ENCODE results near the gene ZFAND4. TPM values are rescaled to one million over a fixed set of nuclear protein-coding genes. Genes with fewer than 3 reads are reported as not detected.
"Not testable (repeated sequence)": the region's sequence is repeated elsewhere in the genome, so short reads cannot be mapped to it uniquely, and the experiment has no call there.

Gene ZFAND4
- total RNA-seq, 1 donor from 2014 or later: 19.7 TPM

- intact Hi-C loops (cut with micrococcal nuclease): no loop called here
Observed at GRCh38 chr10:45592432-45592831, 80.1 kb downstream of the ZFAND4 start.

GRCh38 chr10:45591280-45591679 is 81.3 kb downstream of the ZFAND4 start:
- intact Hi-C loops (cut with micrococcal nuclease): no loop called here

- intact Hi-C loops (cut with micrococcal nuclease): no loop called here
Observed at GRCh38 chr10:45589868-45590267, 82.7 kb downstream of the ZFAND4 start.

- intact Hi-C loops (cut with micrococcal nuclease): no loop called here
Observed at GRCh38 chr10:45589009-45589408, 83.6 kb downstream of the ZFAND4 start.

- intact Hi-C loops (cut with micrococcal nuclease): no loop called here
Observed at GRCh38 chr10:45586028-45586824, 86.3 kb downstream of the ZFAND4 start.

- intact Hi-C loops (cut with micrococcal nuclease): no loop called here
Observed at GRCh38 chr10:45585131-45585530, 87.4 kb downstream of the ZFAND4 start.

- intact Hi-C loops (cut with micrococcal nuclease): no loop called here
Observed at GRCh38 chr10:45582386-45582781, 90.2 kb downstream of the ZFAND4 start.

GRCh38 chr10:45581582-45582385 is 90.8 kb downstream of the ZFAND4 start:
- intact Hi-C loops (cut with micrococcal nuclease): loop anchor here (1.0 kb wide), 1 partner anchor 13 kb away; no protein-coding TSS in a partner anchor

- intact Hi-C loops (cut with micrococcal nuclease): loop anchor here (1.0 kb wide), 1 partner anchor 13 kb away; no protein-coding TSS in a partner anchor
Observed at GRCh38 chr10:45581216-45581549, 91.4 kb downstream of the ZFAND4 start.

GRCh38 chr10:45580371-45581215 is 92.0 kb downstream of the ZFAND4 start:
- intact Hi-C loops (cut with micrococcal nuclease): loop anchor here (1.0 kb wide), 3 partner anchors 14 to 115 kb away; partner anchors contain the start of gene ZFAND4

- intact Hi-C loops (cut with micrococcal nuclease): no loop called here
Observed at GRCh38 chr10:45578384-45578971, 94.1 kb downstream of the ZFAND4 start.

- intact Hi-C loops (cut with micrococcal nuclease): no loop called here
Observed at GRCh38 chr10:45575966-45576597, 96.5 kb downstream of the ZFAND4 start.

GRCh38 chr10:45575032-45575761 is 97.4 kb downstream of the ZFAND4 start:
- intact Hi-C loops (cut with micrococcal nuclease): not testable (repeated sequence)

GRCh38 chr10:45569471-45569870 is 103.1 kb downstream of the ZFAND4 start:
- intact Hi-C loops (cut with micrococcal nuclease): no loop called here

- intact Hi-C loops (cut with micrococcal nuclease): no loop called here
Observed at GRCh38 chr10:45566415-45566814, 106.2 kb downstream of the ZFAND4 start.

Other genes with a start within 250 kb of the ZFAND4 start
- gene WASHC2C, start 54.5 kb upstream of the ZFAND4 start, total RNA-seq: 39.9 and 45.2 TPM in 2 replicates
- gene AGAP4, start 174.7 kb upstream of the ZFAND4 start, total RNA-seq: 19.8 and 22.0 TPM in 2 replicates